Hematopoietic multipotent progenitor cell treated with erythropoietin and hydrocortisone succinate and interleukin-3 and kit ligand, for 6 days (in vitro differentiated cells): ENCODE data around the gene SRA1.

Experiments used
- DNase-seq: peaks from one replicate; pipeline ENCODE4 v3.0.0-alpha.2; 2015

SRA1 gene

DNA sequence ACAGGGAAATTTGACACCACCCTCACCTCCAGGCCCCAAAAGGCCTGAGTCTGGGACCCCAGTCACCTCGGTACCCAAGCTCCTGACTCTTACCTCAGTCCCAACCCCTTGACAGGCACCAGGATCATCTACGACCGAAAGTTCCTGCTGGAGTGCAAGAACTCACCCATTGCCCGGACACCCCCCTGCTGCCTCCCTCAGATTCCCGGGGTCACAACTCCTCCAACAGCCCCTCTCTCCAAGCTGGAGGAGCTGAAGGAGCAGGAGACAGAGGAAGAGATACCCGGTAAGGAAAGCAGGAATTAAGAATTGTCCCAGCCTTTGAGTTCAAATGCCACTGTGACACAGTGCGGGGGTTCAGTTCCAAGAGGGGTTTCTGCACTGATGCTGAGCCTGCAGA, 8.5 kb downstream of the SRA1 start:
- DNase-seq = no peak

- no peak for DNase-seq
Observed at GRCh38 chr5:140548300-140548688, 9.0 kb downstream of the SRA1 start.

DNA sequence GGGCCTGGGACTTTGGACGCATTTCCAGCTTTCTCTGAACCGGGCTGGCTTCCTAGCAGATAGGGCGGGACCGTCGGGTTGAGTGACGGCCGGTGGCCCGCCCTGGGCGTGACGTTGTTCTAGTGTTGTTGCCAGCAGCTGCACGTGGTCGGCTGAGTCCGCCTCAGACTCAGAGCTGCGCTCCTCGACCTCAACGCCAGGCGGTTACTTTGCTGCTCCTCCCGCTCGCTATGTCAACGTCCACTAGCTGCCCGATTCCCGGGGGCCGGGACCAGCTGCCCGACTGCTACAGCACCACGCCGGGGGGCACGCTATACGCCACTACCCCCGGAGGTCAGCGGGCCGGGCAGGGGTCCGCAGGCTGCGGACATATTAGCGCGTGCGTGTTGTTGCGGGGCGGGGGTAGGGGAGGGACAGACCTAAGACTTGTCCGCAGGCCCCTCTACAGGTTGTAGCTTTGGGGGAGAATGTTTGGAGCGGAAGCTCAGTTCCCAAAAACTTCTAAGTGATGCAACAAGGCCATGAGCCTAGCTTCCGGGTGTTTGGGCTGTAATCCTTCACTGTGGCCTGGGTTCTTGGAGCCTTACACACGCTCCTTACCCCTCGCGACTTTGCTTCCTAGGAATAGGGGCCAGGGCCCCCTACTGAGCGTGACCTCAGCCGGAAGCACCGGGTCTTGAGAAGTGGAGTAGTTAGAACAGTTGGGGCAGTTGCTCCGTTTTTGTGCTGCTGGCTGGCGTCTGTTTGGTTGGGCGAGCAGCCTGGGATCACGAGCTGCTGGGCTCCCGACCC, 9.6 kb downstream of the SRA1 start, which contains the start of gene EIF4EBP3:
Gene EIF4EBP3 (plus strand): TSS at position 155 of the 792 bp plus-strand sequence. CDS start 76 bp downstream, at position 231.
- peak; percentile 97 for DNase-seq

DNA sequence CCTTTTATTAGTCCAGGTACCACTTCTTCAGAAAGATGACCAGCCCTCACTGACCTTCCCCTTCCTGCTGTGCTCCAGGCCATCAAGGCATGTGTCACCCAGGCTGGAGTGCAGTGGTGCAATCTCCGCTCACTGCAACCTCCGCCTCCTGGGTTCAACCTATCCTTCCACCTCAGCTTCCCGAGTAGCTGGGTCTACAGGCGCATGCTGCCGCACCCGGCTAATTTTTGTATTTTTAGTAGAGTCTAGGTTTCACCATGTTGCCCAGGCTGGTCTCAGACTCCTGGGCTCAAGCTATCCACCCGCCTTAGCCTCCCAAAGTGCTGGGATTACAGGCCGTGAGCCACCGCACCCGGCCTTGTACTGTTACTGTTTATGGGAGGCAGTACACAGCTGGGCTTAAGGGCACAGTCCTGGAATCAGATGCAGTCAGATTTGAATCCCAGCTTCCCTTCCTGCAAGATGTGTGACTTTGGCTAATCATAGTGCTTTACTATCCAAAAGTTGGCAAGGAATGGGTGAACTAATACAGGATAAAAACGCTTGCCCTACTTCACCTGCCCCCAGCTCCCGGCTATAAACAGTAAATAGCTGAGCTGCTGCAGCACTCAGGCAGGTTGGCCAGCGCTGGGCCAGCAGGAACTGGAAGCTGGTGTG, 10.3 kb downstream of the SRA1 start:
- DNase-seq = no peak

GRCh38 chr5:140545606-140546005, 11.7 kb downstream of the SRA1 start:
- DNase-seq = no peak

GRCh38 chr5:140544986-140545385, 12.3 kb downstream of the SRA1 start:
- no peak for DNase-seq

DNA sequence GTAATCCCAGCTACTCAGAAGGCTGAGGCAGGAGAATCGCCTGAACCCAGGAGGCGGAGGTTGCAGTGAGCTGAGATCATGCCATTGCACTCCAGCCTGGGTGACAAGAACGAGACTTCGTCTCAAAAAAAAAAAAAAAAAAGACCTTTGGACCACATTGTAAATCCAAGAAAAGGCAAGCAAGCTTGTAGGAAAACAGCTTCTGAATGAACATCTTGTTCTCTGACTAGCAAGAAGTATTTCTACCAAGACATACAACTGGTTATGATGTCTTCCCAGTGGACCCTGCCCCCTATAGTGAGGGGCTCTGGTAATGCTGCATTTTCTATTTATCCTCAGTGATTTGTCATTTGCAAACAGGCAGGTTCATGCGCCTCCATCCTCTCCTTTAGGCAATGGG, 14.3 kb downstream of the SRA1 start:
- DNase-seq = no peak

GRCh38 chr5:140540227-140540626, 17.0 kb downstream of the SRA1 start:
- no peak for DNase-seq

GRCh38 chr5:140524003-140524402, 33.3 kb downstream of the SRA1 start:
- DNase-seq = no peak

DNA sequence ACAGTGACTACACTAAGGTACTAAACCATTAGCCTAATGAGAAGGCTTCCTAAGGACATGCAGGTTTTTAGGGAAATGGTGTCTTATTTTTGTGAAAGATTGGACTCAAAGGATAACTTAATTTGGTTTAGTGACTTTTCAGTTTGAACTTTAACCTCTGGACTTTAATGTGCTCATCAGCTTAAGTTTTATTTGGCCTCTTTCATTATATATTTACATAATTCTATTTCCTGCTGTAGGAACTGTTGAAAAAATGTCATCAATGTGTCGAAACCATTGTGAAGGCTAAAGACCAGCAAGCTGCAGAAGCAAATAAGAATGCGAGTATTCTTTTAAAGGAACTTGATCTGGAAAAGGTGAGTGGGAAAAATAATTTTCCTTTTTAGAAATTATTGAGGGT, 44.1 kb downstream of the SRA1 start:
- no peak for DNase-seq

- DNase-seq = no peak
Observed at GRCh38 chr5:140509898-140510297, 47.4 kb downstream of the SRA1 start.

DNA sequence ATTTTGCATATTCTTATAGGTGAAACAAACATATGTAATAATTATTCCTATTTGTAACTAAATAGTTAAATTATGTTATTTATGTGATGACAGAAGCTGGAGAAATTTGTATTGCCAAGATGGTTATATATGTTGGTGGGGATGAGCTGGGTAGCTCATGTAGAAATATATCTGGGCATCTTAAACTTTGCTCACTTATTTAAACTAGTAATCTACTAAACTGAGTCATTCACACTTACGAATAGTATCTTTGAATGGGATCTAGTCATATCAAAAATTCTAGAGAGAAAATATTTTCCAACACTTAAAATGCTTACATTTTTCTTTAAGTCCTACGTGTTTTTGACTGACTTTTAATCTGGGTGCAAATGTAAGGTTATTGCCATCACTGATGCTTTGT, 54.4 kb downstream of the SRA1 start:
- DNase-seq = no peak
